Kidney (tissue), 14 donors: ENCODE results near the gene FGR. TPM values are rescaled to one million over a fixed set of nuclear protein-coding genes. Genes with fewer than 3 reads are reported as not detected.
A peak's percentile ranks its signal among the peaks of the same experiment; 100 is the strongest.
"Not testable (repeated sequence)": the region's sequence is repeated elsewhere in the genome, so short reads cannot be mapped to it uniquely, and the experiment has no call there.

Experiments
- DNase-seq, 5 donors: peaks; one replicate each; pipeline ENCODE4 v3.0.0-alpha.2; 2013 to 2020
- FAIRE-seq: peaks from 2 replicates; lab custom pipeline; 2012; peaks lifted over from hg19 to GRCh38; lab: Jason Lieb, UNC
- H3K27ac ChIP-seq, 2 donors: one replicate each; pipeline ENCODE4 v1.7.0; 2013; ENCODE audit warnings: low read depth in 2 of 2, low read length in 2 of 2, inconsistent platforms in 1 of 2
- H3K27me3 ChIP-seq: one replicate; pipeline ENCODE4 v1.7.1; 2013; ENCODE audit warnings: low read length, inconsistent platforms; ENCODE audit not compliant: control insufficient read depth, insufficient read depth
- H3K36me3 ChIP-seq, 3 donors: one replicate each; pipeline versions ENCODE4 v1.7.0 to v1.7.1; 2013; ENCODE audit warnings: low read length in 3 of 3, control low read depth in 1 of 3, inconsistent platforms in 1 of 3; ENCODE audit not compliant: insufficient read depth in 3 of 3, control insufficient read depth in 2 of 3
- H3K4me1 ChIP-seq, 3 donors: one replicate each; pipeline versions ENCODE4 v1.7.0 to v1.7.1; 2013; ENCODE audit warnings: low read length in 3 of 3, inconsistent platforms in 1 of 3, low read depth in 1 of 3; ENCODE audit not compliant: control insufficient read depth in 2 of 3, insufficient read depth in 2 of 3
- H3K4me3 ChIP-seq, 3 donors: one replicate each; pipeline versions ENCODE4 v1.7.0 to v1.8.1; 2013; ENCODE audit warnings: low read length in 3 of 3, control low read depth in 1 of 3, inconsistent platforms in 1 of 3
- H3K9ac ChIP-seq, 3 donors: one replicate each; pipeline versions ENCODE4 v1.7.0 to v1.7.1; 2013; ENCODE audit warnings: low read length in 3 of 3, control low read depth in 1 of 3, inconsistent platforms in 1 of 3
- H3K9me3 ChIP-seq, 3 donors: one replicate each; pipeline versions ENCODE4 v1.7.0 to v1.7.1; 2013; ENCODE audit warnings: low read length in 3 of 3, control low read depth in 1 of 3, inconsistent platforms in 1 of 3; ENCODE audit not compliant: control insufficient read depth in 2 of 3, insufficient read depth in 1 of 3
- CTCF ChIP-seq: IDR thresholded peaks from 3 replicates; pipeline ENCODE4 v1.5.1; 2012; ENCODE audit warnings: mild to moderate bottlenecking, moderate library complexity, borderline replicate concordance; ENCODE audit not compliant: insufficient read depth; ENCODE audit errors: extremely low read depth
- intact Hi-C: fragments of 100-400 bp; cut with DNase I; formaldehyde crosslinking; loops from one replicate; pipeline ENCODE4 v1.11.1; 2022
- polyA plus RNA-seq: library from polyadenylated mRNA; stranded (reverse); fragments of 350-450 nt; fragmentation: Illumina TruSeq; extraction: RNeasy Lipid Tissue Mini Kit (QIAGEN cat#74804); gene quantifications from one replicate; pipeline ENCODE4 v1.2.3, GENCODE V29; 2014; ENCODE audit warnings: low read depth, low replicate concordance; ENCODE audit not compliant: insufficient read depth
- total RNA-seq: library from RNA; stranded (reverse); fragmentation: NEBNext Ultra II Directional; extraction: Animal tissue kit (Norgen Biotek cat#: 25700); gene quantifications from one replicate; pipeline ENCODE4 v1.2.1, GENCODE V29; 2021
- donor health status: control.
- donor health status: control.
- donor health status: control.
- donor health status: control.
- donor health status: control.
- donor health status: DM: yes; HTN: yes; CAD: no.
- donor health status: Normal renal cell carcinoma (clear cell type).

FGR gene
- total and polyA plus RNA-seq, 2 donors from 2014 or later: 2.5 to 23.3 TPM

- no peak for FAIRE-seq
- Histone ChIP-seq H3K36me3 (no peaks in the 10 kb centered on the region), H3K9ac (no peak overlapping the region), H3K9me3 (no peaks in the 10 kb centered on the region), H3K27me3 (peaks cover 2% of the 10 kb centered on the region), H3K4me3 (no peak overlapping the region), H3K4me1 (peaks cover 0 to 16% (median 15%) of the 10 kb centered on the region in 3 donors), H3K27ac (peak overlapping the region in 1 of 2 donors; percentile 66)
- intact Hi-C loops: no loop called here
- DNase-seq: no peak
- TF ChIP-seq CTCF: no peak
Measured at GRCh38 chr1:27628712-27629111, 6.3 kb downstream of the FGR start.

DNA sequence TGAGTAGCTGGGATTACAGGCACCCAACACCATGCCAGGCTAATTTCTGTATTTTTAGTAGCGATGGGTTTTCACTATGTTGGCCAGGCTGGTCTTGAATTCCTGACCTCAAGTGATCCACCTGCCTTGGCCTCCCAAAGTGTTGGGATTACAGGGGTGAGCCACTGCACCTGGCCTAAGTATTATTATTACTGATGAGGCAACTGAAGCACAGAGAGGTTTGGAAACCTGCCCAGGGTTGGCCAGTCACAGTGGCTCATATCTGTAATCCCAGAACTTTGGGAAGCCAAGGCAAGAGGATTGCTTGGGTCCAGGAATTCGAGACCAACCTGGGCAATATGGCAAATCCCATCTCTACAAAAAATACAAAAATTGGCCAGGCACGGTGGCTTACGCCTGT, 7.3 kb downstream of the FGR start:
- H3K9me3 ChIP-seq, H3K36me3 ChIP-seq, H3K4me3 ChIP-seq, intact Hi-C loops, H3K9ac ChIP-seq, H3K27me3 ChIP-seq, H3K27ac ChIP-seq, FAIRE-seq, DNase-seq: not testable (repeated sequence)
- peaks cover 0 to 15% (median 9%) of the 10 kb centered on the region in 3 donors for H3K4me1 ChIP-seq

GRCh38 chr1:27627061-27627460, 7.9 kb downstream of the FGR start:
- no peak overlapping the region for H3K4me3 ChIP-seq
- intact Hi-C loops: no loop called here
- no peak overlapping the region for H3K9ac ChIP-seq
- peaks cover 0 to 13% (median 9%) of the 10 kb centered on the region in 3 donors for H3K4me1 ChIP-seq
- no peaks in the 10 kb centered on the region for H3K9me3 ChIP-seq
- no peaks in the 10 kb centered on the region for H3K36me3 ChIP-seq
- H3K27me3 ChIP-seq: no peaks in the 10 kb centered on the region
- H3K27ac ChIP-seq: no peak overlapping the region
- DNase-seq (no peak), FAIRE-seq (no peak)
- TF ChIP-seq CTCF: no peak

- Histone ChIP-seq H3K4me3 (no peak overlapping the region), H3K4me1 (peaks cover 0 to 13% (median 7%) of the 10 kb centered on the region in 3 donors)
- intact Hi-C loops: no loop called here
Measured at GRCh38 chr1:27626031-27626935, 8.7 kb downstream of the FGR start.

More at GRCh38 chr1:27626031-27626935, 8.7 kb downstream of the FGR start:
- FAIRE-seq (no peak), DNase-seq (no peak)
- H3K9me3 ChIP-seq: no peaks in the 10 kb centered on the region
- H3K36me3 ChIP-seq: no peaks in the 10 kb centered on the region
- H3K27ac ChIP-seq: no peak overlapping the region
- no peak for TF ChIP-seq CTCF
- no peak overlapping the region for H3K9ac ChIP-seq
- no peaks in the 10 kb centered on the region for H3K27me3 ChIP-seq
